ENCODE data around the gene CCHCR1.
"Not testable (repeated sequence)": the region's sequence is repeated elsewhere in the genome, so short reads cannot be mapped to it uniquely, and the experiment has no call there.

Gene CCHCR1

GRCh38 chr6:31157513-31158139 is at the start of gene CCHCR1:
TSS of gene CCHCR1 (minus strand) at chr6:31157802. CDS start at chr6:31157600, 202 bp downstream.
- no peak for DNase-seq

GRCh38 chr6:31205638-31206037 is 48.0 kb upstream of the CCHCR1 start:
- no peak for DNase-seq

DNA sequence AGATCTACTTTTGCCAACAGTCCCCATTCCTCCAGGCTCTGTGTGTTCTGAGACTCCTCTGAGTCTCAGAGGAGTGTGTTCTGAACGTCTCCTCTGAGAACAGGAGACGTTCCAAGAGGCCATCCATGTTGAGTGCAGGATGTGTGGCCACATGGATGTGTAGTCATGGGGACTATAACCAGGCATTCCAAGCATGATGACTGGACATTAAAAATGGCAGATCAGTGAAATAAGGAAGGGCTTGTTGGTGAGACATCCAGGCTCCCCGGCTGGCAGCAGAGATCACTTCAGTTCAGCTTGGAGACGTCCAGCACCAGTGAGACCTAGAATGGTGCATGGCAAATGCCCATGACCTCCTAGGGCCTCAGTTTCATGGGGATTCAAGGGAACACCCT is 47.1 kb upstream of the CCHCR1 start:
- no peak for DNase-seq

GRCh38 chr6:31203345-31203979 is 45.9 kb upstream of the CCHCR1 start:
- peak; percentile 53 for DNase-seq

- no peak for DNase-seq
These were observed 44.9 kb upstream of the CCHCR1 start for GRCh38 chr6:31202259-31203166.

GRCh38 chr6:31199105-31199452 is 41.5 kb upstream of the CCHCR1 start:
- DNase-seq = not testable (repeated sequence)

DNA sequence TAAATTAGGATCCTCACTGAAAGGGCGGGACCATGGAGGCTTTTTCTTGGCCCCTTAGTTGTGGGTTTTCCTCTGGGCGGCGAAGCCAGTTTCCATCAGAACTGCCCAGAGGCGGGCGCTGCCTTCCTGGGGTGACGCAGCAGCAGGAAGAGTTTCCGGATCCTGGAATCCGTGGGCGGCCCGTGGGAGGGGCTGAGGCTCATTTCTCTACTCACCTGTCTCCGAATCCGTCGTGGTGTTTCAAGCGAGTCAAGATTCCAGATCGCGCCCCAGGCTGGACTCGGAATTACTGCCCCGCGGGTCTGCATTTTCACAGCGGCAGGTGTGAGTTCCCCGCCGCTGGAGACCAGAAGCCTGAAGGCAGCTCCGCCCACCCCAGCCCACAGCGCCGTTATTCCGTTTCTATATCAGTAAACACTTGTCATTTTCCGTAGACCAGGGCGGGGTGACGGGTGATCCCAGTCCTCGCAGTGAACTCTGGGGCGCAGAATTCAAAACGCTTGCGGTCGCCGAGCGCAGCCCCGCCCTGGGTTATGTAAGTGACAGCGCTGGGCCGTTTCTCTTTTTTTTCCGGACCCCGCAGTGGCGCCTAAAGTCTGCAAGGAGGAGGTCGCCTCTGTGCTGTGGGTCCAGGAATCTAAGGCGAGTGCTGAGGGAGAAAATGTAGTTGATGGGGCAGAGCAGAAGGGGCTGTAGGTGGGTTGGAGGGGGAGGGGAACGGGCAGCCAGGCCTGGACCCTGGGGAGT is 40.1 kb upstream of the CCHCR1 start:
- peak; percentile 86 for DNase-seq

GRCh38 chr6:31196251-31197022 is 38.8 kb upstream of the CCHCR1 start:
- not testable (repeated sequence) for DNase-seq

DNA sequence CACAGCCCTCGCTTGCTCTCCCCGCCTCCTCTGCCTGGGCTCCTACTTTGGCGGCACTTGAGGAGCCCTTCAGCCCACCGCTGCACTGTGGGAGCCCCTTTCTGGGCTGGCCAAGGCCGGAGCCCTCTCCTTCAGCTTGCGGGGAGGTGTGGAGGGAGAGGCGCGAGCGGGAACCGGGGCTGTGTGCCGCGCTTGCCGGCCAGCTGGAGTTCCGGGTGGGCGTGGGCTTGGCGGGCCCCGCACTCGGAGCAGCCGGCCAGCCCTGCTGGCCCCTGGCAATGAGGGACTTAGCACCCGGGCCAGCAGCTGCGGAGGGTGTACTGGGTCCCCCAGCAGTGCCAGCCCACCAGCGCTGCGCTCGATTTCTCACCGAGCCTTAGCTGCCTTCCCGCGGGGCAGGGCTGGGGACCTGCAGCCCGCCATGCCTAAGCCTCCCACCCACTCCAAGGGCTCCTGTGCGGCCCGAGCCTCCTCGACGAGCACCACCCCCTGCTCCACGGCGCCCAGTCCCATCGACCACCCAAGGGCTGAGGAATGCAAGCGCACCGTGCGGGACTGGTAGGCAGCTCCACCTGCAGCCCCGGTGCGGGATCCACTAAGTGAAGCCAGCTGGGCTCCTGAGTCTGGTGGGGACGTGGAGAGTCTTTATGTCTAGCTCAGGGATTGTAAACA is 37.8 kb upstream of the CCHCR1 start:
- DNase-seq = not testable (repeated sequence)

DNA sequence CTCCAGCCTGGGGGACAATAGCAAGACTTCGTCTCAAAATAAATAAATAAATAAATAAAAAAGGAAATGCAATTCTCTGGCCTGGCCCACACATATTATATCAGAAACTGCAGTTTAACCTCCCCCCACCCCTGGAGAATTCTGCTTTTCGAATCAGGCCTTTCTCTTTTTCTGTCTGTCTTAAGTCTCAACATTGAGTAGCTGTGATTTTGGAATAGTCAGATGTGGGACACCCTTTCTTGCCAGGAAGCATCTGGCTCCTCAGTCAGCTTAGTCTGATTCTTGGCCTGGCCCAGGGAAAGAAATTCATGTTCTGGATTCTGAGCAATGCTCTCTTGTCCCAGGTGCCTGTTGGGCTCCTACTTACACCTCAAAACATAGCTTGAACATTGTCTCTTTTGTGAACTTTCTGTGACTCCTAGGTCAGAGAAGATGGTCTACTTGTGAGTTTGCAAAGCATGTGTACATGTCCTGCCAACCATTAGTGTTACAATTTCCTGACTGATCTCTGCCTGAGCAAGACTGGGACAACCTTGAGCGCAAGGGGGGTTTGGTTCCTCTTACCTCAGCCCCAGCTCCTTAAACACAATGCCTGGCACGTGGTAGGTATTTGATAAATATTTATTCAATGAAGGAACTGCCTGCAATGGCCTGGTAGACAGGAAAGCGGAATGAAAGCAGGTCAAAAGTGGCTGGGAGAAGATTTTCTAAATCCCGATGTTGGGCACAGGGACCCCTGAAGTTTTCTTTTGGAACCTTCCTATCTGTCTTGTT is 36.6 kb upstream of the CCHCR1 start:
- DNase-seq = no peak

- no peak for DNase-seq
These were observed 35.6 kb upstream of the CCHCR1 start for GRCh38 chr6:31193206-31193605.

DNA sequence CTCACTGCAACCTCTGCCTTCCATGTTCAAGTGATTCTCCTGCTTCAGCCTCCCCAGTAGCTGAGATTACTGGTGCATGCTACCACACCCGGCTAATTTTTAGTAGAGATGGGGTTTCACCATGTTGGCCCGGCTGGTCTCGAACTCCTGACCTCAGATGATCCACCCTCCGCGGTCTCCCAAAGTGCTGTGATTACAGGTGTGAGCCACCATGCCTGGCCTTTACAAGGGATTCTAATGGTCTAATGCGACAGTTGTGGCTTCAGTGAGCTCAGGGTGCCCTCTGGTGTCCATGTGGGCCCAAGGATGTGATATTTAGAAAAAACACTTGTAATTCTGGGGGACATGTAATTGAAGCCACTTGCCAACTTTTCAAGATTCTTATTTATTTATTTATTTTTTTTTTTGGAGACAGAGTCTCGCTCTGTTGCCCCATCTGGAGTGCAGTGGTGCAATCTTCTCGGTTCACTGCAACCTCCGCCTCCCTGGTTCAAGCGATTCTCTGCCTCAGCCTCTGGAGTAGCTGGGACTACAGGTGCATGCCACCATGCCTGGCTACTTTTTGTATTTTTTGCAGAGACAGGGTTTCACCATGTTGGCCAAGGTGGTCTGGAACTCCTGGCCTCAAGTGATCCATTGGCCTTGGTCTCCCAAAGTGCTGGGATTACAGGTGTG is 35.0 kb upstream of the CCHCR1 start:
- DNase-seq = not testable (repeated sequence)

DNA sequence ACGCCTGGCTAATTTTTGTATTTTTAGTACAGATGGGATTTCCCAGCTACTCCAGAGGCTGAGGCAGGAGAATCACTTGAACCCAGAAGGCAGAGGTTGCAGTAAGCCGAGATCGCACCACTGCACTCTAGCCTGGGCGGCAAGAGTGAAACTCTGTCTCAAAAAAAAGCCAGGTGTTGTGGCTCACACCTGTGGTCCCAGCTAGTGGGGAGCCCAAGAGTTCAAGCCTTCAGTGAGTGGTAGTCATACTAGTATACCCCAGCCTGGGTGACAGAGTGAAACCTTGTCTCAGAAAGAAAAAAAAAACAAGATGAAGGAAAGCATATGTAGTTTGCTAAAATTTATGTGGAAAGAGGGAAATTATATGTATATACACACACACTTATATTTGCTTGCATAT is 32.9 kb upstream of the CCHCR1 start:
- no peak for DNase-seq

DNA sequence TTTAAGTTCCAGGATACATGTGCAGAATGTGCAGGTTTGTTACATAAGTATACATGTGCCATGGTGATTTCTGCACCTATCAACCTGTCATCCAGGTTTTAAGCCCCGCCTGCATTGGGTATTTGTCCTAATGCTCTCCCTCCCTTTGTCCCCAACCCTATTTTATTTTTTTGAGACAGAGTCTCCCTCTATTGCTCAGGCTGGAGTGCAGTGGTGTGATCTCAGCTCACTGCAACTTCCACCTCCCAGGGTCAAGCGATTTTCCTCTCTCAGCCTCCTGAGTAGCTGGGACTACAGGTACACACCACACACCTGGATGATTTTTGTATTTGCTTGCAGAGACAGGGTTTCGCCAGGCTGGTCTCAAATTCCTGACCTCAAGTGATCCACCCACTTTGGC is 31.6 kb upstream of the CCHCR1 start:
- not testable (repeated sequence) for DNase-seq

DNA sequence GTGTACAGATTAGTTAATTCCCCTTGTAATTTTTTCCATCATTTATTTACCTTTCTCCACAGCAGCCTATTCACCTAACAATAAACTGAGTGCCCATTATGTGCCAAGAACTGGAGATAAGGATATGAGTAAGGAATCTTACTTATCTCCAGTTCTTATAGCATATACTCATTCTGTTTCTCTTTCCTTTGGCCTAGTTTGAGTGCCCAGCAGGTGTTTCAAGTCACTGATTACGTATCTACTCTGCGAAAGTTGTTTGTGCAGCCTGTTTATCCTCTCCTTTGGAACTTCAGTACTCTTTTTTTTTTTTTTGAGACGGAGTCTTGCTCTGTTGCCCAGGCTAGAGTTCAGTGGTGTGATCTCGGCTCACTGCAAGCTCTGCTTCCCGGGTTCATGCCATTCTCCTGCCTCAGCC is 30.2 kb upstream of the CCHCR1 start:
- no peak for DNase-seq

GRCh38 chr6:31186052-31186734 is 28.6 kb upstream of the CCHCR1 start:
- no peak for DNase-seq

DNA sequence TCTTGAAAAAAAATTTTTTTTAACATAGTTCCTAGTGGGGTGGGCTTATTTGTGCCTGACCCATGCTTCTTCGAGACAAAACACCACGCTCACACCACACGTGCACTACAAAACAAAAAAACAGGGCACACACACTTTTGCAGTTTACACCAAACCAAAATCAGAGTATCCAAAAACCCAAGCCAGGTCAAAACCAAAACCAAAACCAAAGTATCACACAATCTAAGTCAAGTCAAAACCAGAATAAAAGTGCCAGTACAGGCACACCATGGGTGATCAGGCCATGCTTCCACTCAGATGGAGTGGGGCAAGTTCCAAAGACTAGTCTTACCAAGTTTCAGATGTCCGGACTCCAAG is 28.1 kb upstream of the CCHCR1 start:
- DNase-seq = not testable (repeated sequence)

DNA sequence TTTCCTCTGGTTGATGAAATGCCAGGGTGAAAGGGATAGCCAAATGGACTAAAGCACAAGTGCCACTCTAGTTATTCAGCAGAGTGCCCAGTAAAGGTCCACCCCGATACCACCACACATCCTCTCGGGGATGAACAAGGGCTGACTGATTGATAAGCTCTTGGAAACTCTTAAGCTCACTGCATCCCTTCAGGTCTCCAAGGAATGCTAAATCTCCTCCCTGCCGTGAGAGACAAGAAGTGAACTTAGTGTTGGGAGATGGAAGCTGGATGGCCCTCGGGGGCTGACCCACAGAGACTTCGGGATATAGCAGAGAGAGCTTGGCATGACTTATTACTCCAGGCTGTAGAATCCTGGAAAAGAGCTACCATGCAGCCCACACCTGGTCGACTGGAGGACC is 26.3 kb upstream of the CCHCR1 start:
- DNase-seq = not testable (repeated sequence)

- DNase-seq = not testable (repeated sequence)
These were observed 25.7 kb upstream of the CCHCR1 start for GRCh38 chr6:31183287-31183686.

DNA sequence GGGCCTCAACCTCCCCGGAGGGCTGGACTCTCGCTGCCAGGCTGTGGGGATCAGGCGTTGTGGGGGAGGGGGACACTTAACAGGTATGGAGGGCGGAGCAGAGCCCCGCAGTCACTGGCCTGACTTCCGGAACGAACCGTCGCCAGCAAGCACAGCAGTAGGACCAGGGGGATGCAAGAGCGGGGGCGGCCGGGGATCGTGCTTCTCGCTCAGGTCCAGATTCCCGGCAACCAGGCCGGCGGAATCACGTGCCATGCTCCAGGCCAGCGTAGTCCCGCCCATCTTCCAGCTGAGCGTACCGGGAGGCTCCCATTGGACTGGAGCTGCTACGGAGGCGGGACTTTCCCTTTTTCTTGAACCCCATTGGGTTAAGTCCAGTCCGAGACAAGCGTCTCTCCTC is 22.9 kb upstream of the CCHCR1 start:
- DNase-seq = peak; percentile 72
